Thyroid gland (tissue), 4 donors: ENCODE data around the gene CCDC8. TPM values are rescaled to one million over a fixed set of nuclear protein-coding genes. Genes with fewer than 3 reads are reported as not detected.

Experiments used
- DNase-seq, 2 donors: peaks; one replicate each; pipeline ENCODE4 v3.0.0-alpha.2; 2019
- H3K27ac ChIP-seq, 3 donors: fragments of 200-600 bp; sonication (generic); 1 replicate in 2 of 3; 2 replicates in 1 of 3; pipeline ENCODE4 v1.5.1; 2016 to 2019; ENCODE audit warnings: mild to moderate bottlenecking in 1 of 3, moderate library complexity in 1 of 3
- H3K27me3 ChIP-seq: fragments of 200-600 bp; sonication (generic); one replicate; pipeline ENCODE4 v1.5.1; 2019
- H3K36me3 ChIP-seq, 2 donors: fragments of 200-600 bp; sonication (generic); one replicate each; pipeline ENCODE4 v1.5.1; 2016 to 2019
- H3K4me1 ChIP-seq, 2 donors: fragments of 200-600 bp; sonication (generic); one replicate each; pipeline ENCODE4 v1.5.1; 2017 to 2019
- H3K4me3 ChIP-seq, 3 donors: fragments of 200-600 bp; sonication (generic); replicated peaks in 1 of 3; 1 replicate in 2 of 3; 2 replicates in 1 of 3; pipeline ENCODE4 v1.5.1; 2016; ENCODE audit warnings: mild to moderate bottlenecking in 1 of 3
- H3K9me3 ChIP-seq: fragments of 200-600 bp; sonication (generic); one replicate; pipeline ENCODE4 v1.5.1; 2017
- CTCF ChIP-seq, 6 experiments: fragments of 200-600 bp in 3 of 6; fragments of 450-650 bp in 3 of 6; sonication (generic) in 3 of 6; IDR thresholded peaks; one replicate each; pipeline ENCODE4 v1.5.1; 2016 to 2019; ENCODE audit warnings: antibody characterized with exemption in 6 of 6, mild to moderate bottlenecking in 2 of 6, inconsistent platforms in 1 of 6, moderate library complexity in 1 of 6
- POLR2A ChIP-seq, 2 donors: fragments of 450-650 bp; IDR thresholded peaks; one replicate each; pipeline ENCODE4 v1.6.1; 2017; ENCODE audit warnings: antibody characterized with exemption in 2 of 2, mild to moderate bottlenecking in 2 of 2, moderate library complexity in 1 of 2
- WGBS, 2 donors: methylation state at CpG; one replicate each; pipeline ENCODE4 v1.1.5; 2017; 5-methylcytosine and 5-hydroxymethylcytosine counted together
- intact Hi-C: fragments of 100-400 bp; cut with DNase I; formaldehyde crosslinking; loops from one replicate; pipeline ENCODE4 v1.15.1; 2023
- total RNA-seq, 4 donors: library from RNA; depleted of rRNA; stranded (reverse); fragments of >200 nt; gene quantifications; one replicate each; pipeline ENCODE4 v1.2.3, GENCODE V29; 2016

CCDC8 gene
- total RNA-seq, 4 donors from 2014 or later = 16.8 to 34.9 (median 29.3) TPM

- no peak for DNase-seq
- H3K27me3 ChIP-seq = no peaks in the 10 kb centered on the region
- H3K4me3 ChIP-seq = no peak overlapping the region
- H3K36me3 ChIP-seq = peaks cover 46 to 71% of the 10 kb centered on the region in 2 donors
- no peaks in the 10 kb centered on the region for H3K4me1 ChIP-seq
- TF ChIP-seq POLR2A (IDR thresholded peaks at IDR 0.05) = no peak
- TF ChIP-seq CTCF (IDR thresholded peaks at IDR 0.05) = no peak
- H3K9me3 ChIP-seq = no peaks in the 10 kb centered on the region
- intact Hi-C loops = no loop called here
- 93 to 94% methylated on average over 10 of the region's 10 CpGs for WGBS, 2 donors
- H3K27ac ChIP-seq = no peak overlapping the region
Measured at GRCh38 chr19:46386151-46386550, 27.2 kb downstream of the CCDC8 start.

- no peak overlapping the region for H3K4me3 ChIP-seq
- H3K36me3 ChIP-seq = peaks cover 44 to 67% of the 10 kb centered on the region in 2 donors
- H3K4me1 ChIP-seq = peaks cover 0 to under 1% of the 10 kb centered on the region in 2 donors
- no peaks in the 10 kb centered on the region for H3K9me3 ChIP-seq
- H3K27ac ChIP-seq = no peak overlapping the region
- TF ChIP-seq CTCF (IDR thresholded peaks at IDR 0.05) (no peak), POLR2A (IDR thresholded peaks at IDR 0.05) (no peak)
- no peaks in the 10 kb centered on the region for H3K27me3 ChIP-seq
- WGBS, 2 donors = 67 to 72% methylated on average over 11 of the region's 11 CpGs
- intact Hi-C loops = no loop called here
- peak; percentile 51 to 55 for DNase-seq
Measured at GRCh38 chr19:46385636-46386035, 27.7 kb downstream of the CCDC8 start.

- WGBS, 2 donors = 74 to 79% methylated on average over 8 of the region's 11 CpGs
Measured at GRCh38 chr19:46384396-46384795, 29.0 kb downstream of the CCDC8 start.

GRCh38 chr19:46383846-46384245 is 29.5 kb downstream of the CCDC8 start:
- Histone ChIP-seq H3K36me3 (peaks cover 30 to 50% of the 10 kb centered on the region in 2 donors), H3K9me3 (no peaks in the 10 kb centered on the region), H3K27ac (no peak overlapping the region), H3K4me1 (peaks cover 11 to 18% of the 10 kb centered on the region in 2 donors), H3K4me3 (no peak overlapping the region), H3K27me3 (no peaks in the 10 kb centered on the region)
- DNase-seq = no peak
- TF ChIP-seq CTCF (IDR thresholded peaks at IDR 0.05) (no peak), POLR2A (IDR thresholded peaks at IDR 0.05) (no peak)
- intact Hi-C loops = no loop called here
- WGBS, 2 donors = 94% methylated on average over 6 of the region's 7 CpGs

More at GRCh38 chr19:46384396-46384795, 29.0 kb downstream of the CCDC8 start:
- no peaks in the 10 kb centered on the region for H3K27me3 ChIP-seq
- H3K4me3 ChIP-seq = no peak overlapping the region
- intact Hi-C loops = no loop called here
- TF ChIP-seq POLR2A (IDR thresholded peaks at IDR 0.05) = no peak
- no peak for TF ChIP-seq CTCF (IDR thresholded peaks at IDR 0.05)
- no peak for DNase-seq
- H3K27ac ChIP-seq = no peak overlapping the region
- H3K9me3 ChIP-seq = no peaks in the 10 kb centered on the region
- peaks cover 11 to 12% of the 10 kb centered on the region in 2 donors for H3K4me1 ChIP-seq
- H3K36me3 ChIP-seq = peaks cover 34 to 56% of the 10 kb centered on the region in 2 donors

- WGBS, 2 donors = 87 to 88% methylated on average over 21 to 22 of the region's 23 CpGs
- intact Hi-C loops = no loop called here
- no peak overlapping the region for H3K27ac ChIP-seq
- no peak for DNase-seq
- no peak overlapping the region for H3K4me3 ChIP-seq
- H3K4me1 ChIP-seq = peaks cover 15 to 21% of the 10 kb centered on the region in 2 donors
- H3K9me3 ChIP-seq = no peaks in the 10 kb centered on the region
- TF ChIP-seq POLR2A (IDR thresholded peaks at IDR 0.05) (no peak), CTCF (IDR thresholded peaks at IDR 0.05) (no peak)
- no peaks in the 10 kb centered on the region for H3K27me3 ChIP-seq
- peaks cover 25 to 45% of the 10 kb centered on the region in 2 donors for H3K36me3 ChIP-seq
Measured at GRCh38 chr19:46383171-46383815, 30.1 kb downstream of the CCDC8 start.
